Measurements from ENCODE around the gene PRPSAP2. TPM values are rescaled to one million over a fixed set of nuclear protein-coding genes. Genes with fewer than 3 reads are reported as not detected.

The PRPSAP2 gene
- total and polyA plus RNA-seq, 2 of the 8 experiments (the other 6 are each of a cell fraction or from before 2014, with no cell fraction given): 28.7 to 50.5 TPM

GRCh38 chr17:18848501-18848900 lies 9.4 kb upstream of the PRPSAP2 start:
- ChIA-PET POLR2A (ENCODE audit: partially characterized antibody) (interaction anchor here (2.9 kb wide), 1 partner anchor 11 kb away, joined by 12 read pairs; no protein-coding TSS in a partner anchor), CTCF (ENCODE audit: partially characterized antibody) (interaction anchor here (0.6 to 0.9 kb wide), 2 partner anchors 69 to 221 kb away, joined by 3 read pairs; no protein-coding TSS in a partner anchor)
- FAIRE-seq: no peak
- no peak overlapping the region for H3K18ac ChIP-seq (ENCODE audit: extremely low read depth, low read length)
- H3K9me3 ChIP-seq (ENCODE audit: insufficient read depth in 2 of 2, low read depth in 1 of 2, low read length in 1 of 2): no peaks in the 10 kb centered on the region
- no peak overlapping the region for H3K4me2 ChIP-seq (ENCODE audit: insufficient read depth in 1 of 2, low read depth in 2 of 2, low read length in 2 of 2)
- H2BK15ac ChIP-seq (ENCODE audit: low read length): no peak overlapping the region
- H3K56ac ChIP-seq (replicated peaks; ENCODE audit: insufficient read length, low read depth, low read length): no peak overlapping the region
- H4K5ac ChIP-seq (ENCODE audit: insufficient read length, low read depth, low read length): no peak overlapping the region
- no peaks in the 10 kb centered on the region for H3K4me1 ChIP-seq (replicated peaks in 1 of 4; ENCODE audit: control insufficient read depth in 3 of 4, insufficient read depth in 4 of 4, low read length in 3 of 4)
- no peak overlapping the region for H2BK5ac ChIP-seq (ENCODE audit: low read depth, low read length)
- no peaks in the 10 kb centered on the region for H4K20me1 ChIP-seq (replicated peaks in 1 of 2; ENCODE audit: control insufficient read depth in 1 of 2, insufficient read depth in 2 of 2, low read length in 2 of 2)
- H4K8ac ChIP-seq (ENCODE audit: extremely low read depth, insufficient read depth, low read length): no peak overlapping the region
- H3K23ac ChIP-seq (ENCODE audit: insufficient read length): no peak overlapping the region
- H3K23me2 ChIP-seq (ENCODE audit: low read depth, low read length): no peaks in the 10 kb centered on the region
- H3K79me2 ChIP-seq (ENCODE audit: control insufficient read depth in 1 of 2, insufficient read depth in 2 of 2, low read length in 2 of 2): no peaks in the 10 kb centered on the region
- 95% methylated on average over 6 of the region's 6 CpGs; no CpG with 5 or more reads in 1 of the 2 experiments for WGBS, 2 experiments (ENCODE audit: extremely low coverage in 1 of 2, insufficient coverage in 1 of 2, insufficient read length in 1 of 2, insufficient replicate concordance in 2 of 2, low coverage in 1 of 2, low lambda C conversion rate in 2 of 2, missing lambda C conversion rate in 1 of 2)
- no peak overlapping the region for H3K4me3 ChIP-seq (ENCODE audit: extremely low read depth in 1 of 4, insufficient read depth in 2 of 4, low read depth in 3 of 4, low read length in 4 of 4)
- no peak overlapping the region for H2BK20ac ChIP-seq (ENCODE audit: low read length)
- no peak overlapping the region for H3K27ac ChIP-seq (ENCODE audit: low read depth, low read length)
- no peak overlapping the region for H2AFZ ChIP-seq (ENCODE audit: low read length)
- H3K4ac ChIP-seq (replicated peaks; ENCODE audit: insufficient read length, low read depth, low read length): no peak overlapping the region
- H2AK5ac ChIP-seq (ENCODE audit: low read depth, low read length): no peak overlapping the region
- H3K9ac ChIP-seq (replicated peaks in 1 of 4; ENCODE audit: extremely low read depth in 1 of 4, low read depth in 3 of 4, low read length in 3 of 4): no peak overlapping the region
- no peak for DNase-seq (ENCODE audit: low read depth in 1 of 2, low spot score in 2 of 2)
- no peaks in the 10 kb centered on the region for H3K27me3 ChIP-seq (replicated peaks in 1 of 4; ENCODE audit: control insufficient read depth in 3 of 4, extremely low read depth in 1 of 4, insufficient read depth in 3 of 4, low read length in 3 of 4)
- H2BK120ac ChIP-seq (replicated peaks; ENCODE audit: low read depth, low read length): no peak overlapping the region
- H3K79me1 ChIP-seq (ENCODE audit: low read depth, low read length): no peaks in the 10 kb centered on the region
- no peak overlapping the region for H2BK12ac ChIP-seq (ENCODE audit: low read depth, low read length)
- no peak overlapping the region for H3K14ac ChIP-seq (ENCODE audit: insufficient read length)
- H4K91ac ChIP-seq (replicated peaks; ENCODE audit: insufficient read length, low read length): no peak overlapping the region
- H3K36me3 ChIP-seq (ENCODE audit: control insufficient read depth in 2 of 4, insufficient read depth in 4 of 4, low read length in 3 of 4): no peaks in the 10 kb centered on the region
- no peak for TF ChIP-seq MAX (IDR thresholded peaks at IDR 0.05)

Measured in H1 (cell line).